HuH-7.5 (cell line): Measurements from ENCODE around the gene IMMT.
"Not testable (repeated sequence)": the region's sequence is repeated elsewhere in the genome, so short reads cannot be mapped to it uniquely, and the experiment has no call there.

ENCODE experiments used
- DNase-seq: peaks from one replicate; pipeline ENCODE4 v3.0.0; 2011; ENCODE audit warnings: low spot score

IMMT gene

GRCh38 chr2:86195055-86195807 lies at the start of gene IMMT:
Gene IMMT (minus strand): TSS chr2:86195462. CDS start chr2:86195382, 80 bp downstream.
- peak; percentile 81 for DNase-seq

GRCh38 chr2:86244781-86245180 lies 49.5 kb upstream of the IMMT start:
- DNase-seq, result not testable (repeated sequence)

- no peak for DNase-seq
Measured at GRCh38 chr2:86243950-86244733, 48.9 kb upstream of the IMMT start.

- DNase-seq, result no peak
Measured at GRCh38 chr2:86243272-86243671, 48.0 kb upstream of the IMMT start.

GRCh38 chr2:86241611-86242010 lies 46.3 kb upstream of the IMMT start:
- no peak for DNase-seq

- no peak for DNase-seq
Measured at GRCh38 chr2:86240251-86240650, 45.0 kb upstream of the IMMT start.

- DNase-seq, result no peak
Measured at GRCh38 chr2:86239745-86240144, 44.5 kb upstream of the IMMT start.

- DNase-seq, result no peak
Measured at GRCh38 chr2:86239326-86239725, 44.1 kb upstream of the IMMT start.

- no peak for DNase-seq
Measured at GRCh38 chr2:86238354-86238753, 43.1 kb upstream of the IMMT start.

- DNase-seq, result no peak
Measured at GRCh38 chr2:86237172-86237571, 41.9 kb upstream of the IMMT start.

- no peak for DNase-seq
Measured at GRCh38 chr2:86235196-86235980, 40.1 kb upstream of the IMMT start.

- DNase-seq, result no peak
Measured at GRCh38 chr2:86234563-86235131, 39.4 kb upstream of the IMMT start.

- DNase-seq, result no peak
Measured at GRCh38 chr2:86233436-86233835, 38.2 kb upstream of the IMMT start.

GRCh38 chr2:86232910-86233309 lies 37.6 kb upstream of the IMMT start:
- no peak for DNase-seq

GRCh38 chr2:86232373-86232784 lies 37.1 kb upstream of the IMMT start:
- no peak for DNase-seq

GRCh38 chr2:86231680-86232372 lies 36.6 kb upstream of the IMMT start:
- DNase-seq, result no peak

- no peak for DNase-seq
Measured at GRCh38 chr2:86230961-86231360, 35.7 kb upstream of the IMMT start.

- DNase-seq, result no peak
Measured at GRCh38 chr2:86229221-86229620, 34.0 kb upstream of the IMMT start.

GRCh38 chr2:86228574-86228973 lies 33.3 kb upstream of the IMMT start:
- DNase-seq, result not testable (repeated sequence)

GRCh38 chr2:86227685-86228084 lies 32.4 kb upstream of the IMMT start:
- no peak for DNase-seq

- DNase-seq, result no peak
Measured at GRCh38 chr2:86226636-86227520, 31.6 kb upstream of the IMMT start.
